ENCODE data around the gene GCN1. TPM values are rescaled to one million over a fixed set of nuclear protein-coding genes. Genes with fewer than 3 reads are reported as not detected.

Gene GCN1
- polyA plus RNA-seq, 1 experiment, result 59.7 TPM

DNA sequence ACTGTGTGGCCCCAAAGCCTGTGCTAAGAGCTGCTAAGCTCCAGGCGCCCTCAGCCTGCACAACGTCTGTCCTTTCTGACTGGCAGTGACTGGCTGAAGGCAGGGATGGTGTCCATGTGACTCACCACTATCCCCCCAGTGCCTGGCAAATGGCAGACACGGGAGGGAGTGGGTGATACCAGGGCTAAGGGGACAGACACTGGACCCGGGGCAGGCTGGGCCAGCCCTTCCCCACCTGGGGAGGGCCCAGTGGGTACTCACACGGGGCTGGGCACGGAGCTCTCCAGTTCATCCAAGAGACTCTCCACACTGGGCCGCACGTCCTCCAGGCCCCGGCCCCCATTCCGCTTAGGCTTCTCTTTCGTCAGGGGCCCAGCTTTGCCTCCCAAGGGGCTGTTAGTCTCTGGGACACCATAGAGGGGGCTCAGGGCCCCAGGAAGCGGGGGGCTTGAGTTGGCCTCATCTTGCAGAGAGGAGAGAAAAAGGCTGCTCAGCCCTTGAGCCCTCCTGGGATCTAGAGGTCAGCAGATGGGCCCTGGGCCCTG, 27.8 kb upstream of the GCN1 start:
- CTCF ChIA-PET, result interaction anchor here (11.4 kb wide), 1 partner anchor 41 kb away, joined by 482 read pairs; the partner anchor contains the start of gene PXN
- POLR2A ChIA-PET, result interaction anchor here (0.6 kb wide), 1 partner anchor 21 kb away, joined by 3 read pairs; the partner anchor contains the start of gene RPLP0
- TF ChIP-seq, protein P1, sequence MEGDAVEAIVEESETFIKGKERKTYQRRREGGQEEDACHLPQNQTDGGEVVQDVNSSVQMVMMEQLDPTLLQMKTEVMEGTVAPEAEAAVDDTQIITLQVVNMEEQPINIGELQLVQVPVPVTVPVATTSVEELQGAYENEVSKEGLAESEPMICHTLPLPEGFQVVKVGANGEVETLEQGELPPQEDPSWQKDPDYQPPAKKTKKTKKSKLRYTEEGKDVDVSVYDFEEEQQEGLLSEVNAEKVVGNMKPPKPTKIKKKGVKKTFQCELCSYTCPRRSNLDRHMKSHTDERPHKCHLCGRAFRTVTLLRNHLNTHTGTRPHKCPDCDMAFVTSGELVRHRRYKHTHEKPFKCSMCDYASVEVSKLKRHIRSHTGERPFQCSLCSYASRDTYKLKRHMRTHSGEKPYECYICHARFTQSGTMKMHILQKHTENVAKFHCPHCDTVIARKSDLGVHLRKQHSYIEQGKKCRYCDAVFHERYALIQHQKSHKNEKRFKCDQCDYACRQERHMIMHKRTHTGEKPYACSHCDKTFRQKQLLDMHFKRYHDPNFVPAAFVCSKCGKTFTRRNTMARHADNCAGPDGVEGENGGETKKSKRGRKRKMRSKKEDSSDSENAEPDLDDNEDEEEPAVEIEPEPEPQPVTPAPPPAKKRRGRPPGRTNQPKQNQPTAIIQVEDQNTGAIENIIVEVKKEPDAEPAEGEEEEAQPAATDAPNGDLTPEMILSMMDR (IDR thresholded peaks at IDR 0.05; ENCODE audit: insufficient read depth, low read depth, low read length), result no peak
- Histone ChIP-seq H3K27me3 (ENCODE audit: control insufficient read depth, insufficient read depth, low read length) (no peaks in the 10 kb centered on the region), H3K36me3 (ENCODE audit: control insufficient read depth, insufficient read depth, low read length) (peaks cover 43% of the 10 kb centered on the region), H3K4me3 (ENCODE audit: low read depth, low read length) (no peak overlapping the region)
- no peak for DNase-seq (ENCODE audit: low read depth)

DNA sequence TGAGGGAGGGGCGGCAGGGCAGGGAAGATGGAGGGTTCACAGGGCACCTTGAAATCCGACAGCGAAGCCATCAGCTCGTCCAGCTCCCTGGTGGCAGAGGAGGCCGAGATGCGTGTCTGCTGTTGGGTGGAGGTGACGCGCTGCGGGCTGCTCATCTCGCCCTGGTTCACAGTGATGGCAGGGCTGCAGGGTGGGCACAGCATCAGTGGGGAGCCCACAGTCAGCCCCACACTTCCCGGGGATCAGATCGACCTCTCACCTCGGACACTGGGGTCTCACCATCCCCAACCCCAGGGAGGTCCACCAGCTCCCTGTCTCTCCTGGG, 27.0 kb upstream of the GCN1 start:
- H3K27me3 ChIP-seq (ENCODE audit: control insufficient read depth, insufficient read depth, low read length), result no peaks in the 10 kb centered on the region
- DNase-seq (ENCODE audit: low read depth), result no peak
- ChIA-PET POLR2A (no interaction called here), CTCF (no interaction called here)
- TF ChIP-seq, protein P1 (IDR thresholded peaks at IDR 0.05; ENCODE audit: insufficient read depth, low read depth, low read length), result no peak
- H3K36me3 ChIP-seq (ENCODE audit: control insufficient read depth, insufficient read depth, low read length), result peaks cover 44% of the 10 kb centered on the region
- no peak overlapping the region for H3K4me3 ChIP-seq (ENCODE audit: low read depth, low read length)

- Histone ChIP-seq H3K27me3 (ENCODE audit: control insufficient read depth, insufficient read depth, low read length) (no peaks in the 10 kb centered on the region), H3K4me3 (ENCODE audit: low read depth, low read length) (no peak overlapping the region), H3K36me3 (ENCODE audit: control insufficient read depth, insufficient read depth, low read length) (peaks cover 44% of the 10 kb centered on the region)
- DNase-seq (ENCODE audit: low read depth), result no peak
- ChIA-PET CTCF (interaction anchor here (1.1 kb wide), 1 partner anchor 45 kb away, joined by 9 read pairs; the partner anchor contains the start of gene PXN), POLR2A (no interaction called here)
- TF ChIP-seq, protein P1 (IDR thresholded peaks at IDR 0.05; ENCODE audit: insufficient read depth, low read depth, low read length), result no peak
These were observed 26.5 kb upstream of the GCN1 start for GRCh38 chr12:120220838-120221575.

DNA sequence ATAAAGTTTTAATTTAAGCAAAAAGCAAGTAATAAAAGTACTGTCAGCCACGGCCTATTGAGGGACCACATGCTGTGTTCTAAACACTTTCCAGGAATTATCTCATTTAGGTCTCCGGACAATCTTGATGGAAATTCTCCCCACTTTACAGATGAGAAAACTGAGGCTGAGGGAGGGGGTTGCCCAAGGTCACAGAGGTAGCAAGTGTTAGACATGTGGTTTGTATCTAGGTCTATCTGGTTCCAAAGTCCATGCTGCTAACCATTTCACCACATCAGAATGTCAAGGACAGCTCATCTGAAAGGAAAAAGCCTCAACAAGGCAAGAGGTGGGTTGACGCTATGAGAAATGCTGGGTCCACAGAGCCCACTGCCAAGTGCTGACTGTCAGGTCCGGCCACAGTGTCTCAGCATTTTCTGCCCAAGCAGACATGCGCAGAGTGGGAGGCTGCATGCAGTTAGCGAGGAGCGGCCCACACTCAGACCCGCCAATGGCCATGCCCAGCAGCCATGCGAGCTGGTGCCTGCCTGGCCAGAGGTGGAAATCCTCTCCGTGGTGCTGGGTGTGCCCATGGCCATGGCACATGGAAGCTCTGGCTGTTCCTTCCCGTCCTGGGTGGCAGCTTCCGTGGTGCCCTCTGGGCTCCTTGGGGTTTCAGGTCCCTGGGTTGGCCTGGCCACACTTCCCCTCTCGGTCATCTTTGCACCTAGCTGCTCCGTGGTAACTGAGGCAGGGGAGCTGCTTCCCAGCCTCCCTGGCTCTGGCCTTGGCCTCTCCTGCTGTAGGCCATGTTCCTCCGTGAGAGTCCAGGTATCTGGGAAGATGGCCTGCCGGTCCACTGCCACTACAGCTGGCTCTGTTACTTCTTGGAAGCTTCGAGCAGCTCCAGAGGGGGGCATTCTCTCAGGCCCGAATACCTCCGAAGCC, 24.4 kb upstream of the GCN1 start:
- no peak overlapping the region for H3K4me3 ChIP-seq (ENCODE audit: low read depth, low read length)
- H3K36me3 ChIP-seq (ENCODE audit: control insufficient read depth, insufficient read depth, low read length), result peaks cover 55% of the 10 kb centered on the region
- no peak for DNase-seq (ENCODE audit: low read depth)
- ChIA-PET CTCF (interaction anchor here (0.5 to 3.0 kb wide), 4 partner anchors 9 to 46 kb away, joined by 3 to 20 read pairs (median 4); no protein-coding TSS in a partner anchor), POLR2A (no interaction called here)
- TF ChIP-seq, protein P1 (IDR thresholded peaks at IDR 0.05; ENCODE audit: insufficient read depth, low read depth, low read length), result no peak
- no peaks in the 10 kb centered on the region for H3K27me3 ChIP-seq (ENCODE audit: control insufficient read depth, insufficient read depth, low read length)

All from BJ (cell line).